Measurements from ENCODE around the gene NSUN4.
"Not testable (repeated sequence)": the region's sequence is repeated elsewhere in the genome, so short reads cannot be mapped to it uniquely, and the experiment has no call there.

- not testable (repeated sequence) for TF ChIP-seq CTCF (IDR thresholded peaks at IDR 0.05; ENCODE audit: borderline replicate concordance, extremely low read depth, low read length, poor library complexity, severe bottlenecking); EZH2 (IDR thresholded peaks at IDR 0.05; ENCODE audit: borderline replicate concordance, low read depth, low read length, severe bottlenecking)
These were observed 12.4 kb upstream of the NSUN4 start for GRCh38 chr1:46328182-46328581.

All from DND-41 (cell line).